Right renal pelvis (tissue), 4 donors: ENCODE data around the gene KRTAP25-1. TPM values are rescaled to one million over a fixed set of nuclear protein-coding genes. Genes with fewer than 3 reads are reported as not detected.

Source experiments
- DNase-seq, 4 donors: peaks; one replicate each; pipeline ENCODE4 v3.0.0-alpha.2; 2013; ENCODE audit warnings: low read depth in 4 of 4, low spot score in 3 of 4, missing footprints in 1 of 4
- polyA plus RNA-seq, 4 donors: library from polyadenylated mRNA; unstranded; fragments of 120-200 nt; gene quantifications; one replicate each; pipeline ENCODE4 v1.2.1, GENCODE V29; 2013; ENCODE audit not compliant: insufficient read length in 4 of 4

The KRTAP25-1 gene, protein sequence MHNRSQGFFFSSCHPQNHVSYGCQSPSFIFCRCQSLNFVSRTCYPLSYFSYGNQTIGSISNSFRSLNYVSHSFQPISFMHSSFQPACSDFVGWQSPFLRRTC
- polyA plus RNA-seq = not detected

DNA sequence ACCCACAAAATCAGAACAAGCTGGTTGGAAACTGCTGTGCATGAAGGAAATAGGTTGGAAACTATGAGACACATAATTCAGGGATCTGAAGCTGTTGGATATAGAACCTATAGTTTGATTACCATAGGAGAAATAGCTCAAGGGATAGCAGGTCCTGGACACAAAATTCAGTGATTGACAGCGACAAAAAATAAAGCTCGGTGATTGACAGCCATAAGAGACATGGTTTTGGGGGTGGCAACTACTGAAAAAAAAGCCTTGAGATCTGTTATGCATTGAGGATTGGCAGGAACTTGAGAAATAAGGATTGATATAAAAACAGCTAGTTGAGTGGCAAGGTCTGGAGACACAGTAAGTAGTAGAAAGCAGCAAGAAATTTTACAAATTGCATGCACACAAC lies at the start of gene KRTAP25-1:
TSS of gene KRTAP25-1 (minus strand) at position 300 of the 400 bp plus-strand sequence. CDS start at position 276, 24 bp downstream.
- no peak for DNase-seq

DNA sequence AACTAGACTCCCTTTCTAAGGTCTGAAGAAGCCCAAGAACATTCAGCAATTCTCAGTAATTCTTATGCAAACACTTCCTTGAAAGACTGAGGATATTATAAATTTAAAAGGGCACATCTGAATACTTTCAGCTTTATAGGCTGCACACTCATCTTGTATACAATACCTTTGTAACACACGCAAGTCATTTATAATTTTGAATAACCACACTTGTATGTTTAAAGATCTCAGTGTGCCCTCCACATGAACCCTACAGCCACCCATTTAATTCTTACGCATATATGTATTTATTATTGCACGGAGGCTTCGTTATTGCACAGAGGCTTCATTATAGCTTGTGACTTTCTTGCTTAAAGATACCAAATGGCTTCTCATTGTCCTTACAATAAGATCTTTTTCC lies 49.4 kb upstream of the KRTAP25-1 start:
- DNase-seq = no peak

DNA sequence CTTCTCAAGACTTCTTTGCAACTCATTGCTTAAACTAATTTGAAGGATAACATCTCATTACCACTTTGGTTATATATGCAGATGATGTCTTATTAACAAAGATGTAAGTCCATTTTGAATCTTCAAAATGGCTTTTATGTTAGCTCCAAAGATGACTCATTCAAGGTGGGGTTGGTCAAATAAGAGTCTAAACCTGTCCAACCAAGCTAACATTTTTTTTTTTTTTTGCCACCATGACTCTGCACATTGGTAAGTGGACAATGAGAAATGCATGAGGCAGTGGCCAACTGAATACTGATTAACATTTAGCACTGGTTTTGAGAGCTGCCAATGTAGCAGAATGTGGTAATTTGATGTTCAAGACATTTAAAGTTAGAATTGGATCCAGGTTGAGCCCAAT lies 48.5 kb upstream of the KRTAP25-1 start:
- DNase-seq = no peak

DNA sequence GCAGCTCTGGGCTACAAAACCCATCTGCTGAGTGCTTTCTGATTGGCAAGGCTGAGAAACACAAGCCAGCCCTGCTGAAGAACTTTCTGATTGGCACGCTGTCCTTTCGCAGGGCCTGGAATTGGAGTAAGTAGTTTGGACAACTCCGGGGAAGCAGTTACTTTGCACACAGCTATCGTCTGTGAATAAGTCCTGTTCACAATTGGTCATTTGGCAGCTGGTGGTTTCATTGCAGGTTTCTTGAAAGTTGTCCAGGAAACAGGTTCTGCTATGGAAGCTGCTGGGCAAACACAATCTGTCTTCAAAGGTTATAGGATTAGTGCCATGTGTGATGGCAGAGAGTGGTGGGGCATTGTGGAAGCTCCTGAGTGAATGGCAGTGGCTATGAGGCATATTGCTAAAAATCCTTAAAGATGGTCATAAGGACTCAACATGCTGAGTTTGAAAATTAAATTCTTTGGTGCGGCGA lies 48.0 kb upstream of the KRTAP25-1 start, which contains the start of gene KRTAP27-1:
TSS of gene KRTAP27-1 (minus strand) at position 419 of the 469 bp plus-strand sequence. CDS start at position 393, 26 bp downstream.
- DNase-seq = no peak

- DNase-seq = no peak
Measured at GRCh38 chr21:30336596-30336995, 47.3 kb upstream of the KRTAP25-1 start.

GRCh38 chr21:30333736-30334135 lies 44.4 kb upstream of the KRTAP25-1 start:
- no peak for DNase-seq

DNA sequence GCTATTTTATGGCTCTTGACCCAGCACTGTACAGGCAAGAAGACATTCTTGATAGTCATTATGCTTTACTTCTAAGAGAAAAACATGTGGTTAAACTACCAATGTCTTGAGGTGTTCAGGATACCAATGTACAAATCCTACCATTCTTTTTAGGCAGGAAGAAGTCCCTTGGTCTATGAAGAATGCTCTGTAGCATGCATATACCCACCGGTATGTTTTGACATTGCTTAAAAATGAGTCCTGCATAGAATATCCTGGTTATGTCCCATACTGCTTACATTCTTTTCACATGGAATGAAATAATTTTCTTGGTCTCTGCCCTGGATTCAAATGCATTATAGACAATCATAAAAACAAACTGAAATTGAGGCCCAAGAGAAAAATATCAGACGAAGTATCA lies 43.4 kb upstream of the KRTAP25-1 start:
- no peak for DNase-seq

- no peak for DNase-seq
Measured at GRCh38 chr21:30329203-30329875, 40.0 kb upstream of the KRTAP25-1 start.

- no peak for DNase-seq
Measured at GRCh38 chr21:30326390-30326789, 37.1 kb upstream of the KRTAP25-1 start.

DNA sequence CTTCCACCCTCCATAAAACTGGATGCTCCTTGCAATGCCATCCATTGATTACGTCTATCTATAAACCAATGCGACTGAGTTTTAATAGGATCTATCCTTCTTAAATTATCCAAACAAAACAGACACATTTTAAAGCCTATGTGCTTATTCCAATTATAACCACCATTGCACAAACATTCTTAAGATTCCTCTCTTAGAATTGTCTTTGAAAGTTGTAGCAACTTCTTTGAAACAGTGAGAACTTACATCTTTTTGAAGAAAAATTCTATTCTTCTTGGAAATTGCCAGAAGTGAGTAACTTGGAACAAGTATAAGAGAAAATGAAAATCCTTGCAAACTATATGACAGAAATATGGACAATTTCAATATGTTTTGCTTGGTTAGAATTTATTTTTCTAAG lies 30.9 kb upstream of the KRTAP25-1 start, which contains the start of gene KRTAP26-1:
TSS of gene KRTAP26-1 (minus strand) at position 101 of the 400 bp plus-strand sequence. CDS start 280 bp downstream, outside the sequence.
- DNase-seq = no peak

GRCh38 chr21:30315701-30316100 lies 26.4 kb upstream of the KRTAP25-1 start:
- DNase-seq = no peak

DNA sequence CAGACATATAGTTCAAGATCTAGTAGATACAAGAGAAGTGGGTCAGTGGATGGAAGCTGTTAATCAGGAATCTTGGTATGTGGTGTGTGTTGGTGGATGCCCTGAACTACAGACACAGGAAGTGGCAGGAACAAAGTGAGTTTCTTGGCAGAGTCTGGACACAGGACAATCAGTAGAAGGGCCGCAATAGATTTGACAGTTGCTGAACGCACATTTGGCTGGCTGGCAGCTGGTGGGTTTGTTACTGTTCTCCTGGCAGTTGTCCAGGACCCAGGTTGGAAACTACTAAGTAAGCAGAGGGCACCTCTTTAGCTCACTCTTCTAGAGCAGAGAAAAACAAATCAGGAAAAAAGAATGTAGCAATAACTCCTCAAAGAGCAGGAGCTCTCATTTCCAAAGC lies 17.6 kb upstream of the KRTAP25-1 start:
- no peak for DNase-seq

- no peak for DNase-seq
Measured at GRCh38 chr21:30305136-30305535, 15.8 kb upstream of the KRTAP25-1 start.

DNA sequence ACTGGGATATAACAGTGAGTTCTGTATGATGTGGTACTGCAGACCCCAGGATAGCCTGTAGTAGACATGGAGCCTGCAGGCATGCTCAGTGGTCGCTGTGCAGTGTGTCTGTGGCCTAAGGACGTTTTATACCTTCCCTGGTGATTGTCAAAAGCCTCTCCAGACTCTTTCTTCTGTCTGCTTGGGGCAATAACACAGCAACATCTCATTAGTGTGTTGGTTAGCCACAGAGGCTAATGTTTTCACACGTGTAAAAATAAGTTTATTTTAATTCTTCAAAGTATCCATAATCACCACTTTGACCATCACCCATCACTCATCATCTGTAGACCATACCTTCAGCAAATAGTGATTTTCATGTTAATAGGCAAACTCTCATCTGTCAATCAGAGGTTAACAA lies 6.5 kb downstream of the KRTAP25-1 start, which contains the start of gene KRTAP24-1:
TSS of gene KRTAP24-1 (minus strand) at position 101 of the 400 bp plus-strand sequence. CDS start at position 83, 18 bp downstream.
- no peak for DNase-seq

GRCh38 chr21:30271611-30272010 lies 17.7 kb downstream of the KRTAP25-1 start:
- DNase-seq = no peak

GRCh38 chr21:30271156-30271555 lies 18.2 kb downstream of the KRTAP25-1 start:
- no peak for DNase-seq

- DNase-seq = no peak
Measured at GRCh38 chr21:30269803-30270530, 19.3 kb downstream of the KRTAP25-1 start.

GRCh38 chr21:30268608-30269197 lies 20.6 kb downstream of the KRTAP25-1 start:
- no peak for DNase-seq

GRCh38 chr21:30257773-30258172 lies 31.5 kb downstream of the KRTAP25-1 start:
- no peak for DNase-seq

DNA sequence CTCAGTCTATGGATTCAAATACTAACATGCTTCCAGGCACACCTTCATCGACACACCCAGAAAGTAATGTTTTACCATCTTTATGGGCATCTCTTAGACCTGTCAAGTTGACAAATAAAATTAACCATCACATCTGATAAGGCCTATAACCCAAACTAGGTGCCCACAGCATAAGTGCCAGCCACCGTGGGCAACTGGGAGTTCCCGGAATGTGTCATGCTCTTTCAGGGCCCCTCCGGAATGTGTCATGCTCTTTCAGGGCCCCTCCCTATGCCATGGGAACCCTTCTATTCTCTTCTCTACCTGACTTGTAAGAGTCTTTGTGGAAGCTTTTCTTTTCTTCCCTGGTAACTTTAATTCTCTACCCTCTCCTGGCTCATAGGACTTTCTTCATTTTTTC lies 33.2 kb downstream of the KRTAP25-1 start:
- no peak for DNase-seq

GRCh38 chr21:30255679-30256078 lies 33.6 kb downstream of the KRTAP25-1 start:
- DNase-seq = no peak
